Panc1 (cell line): ENCODE results near the gene FBXW11. TPM values are rescaled to one million over a fixed set of nuclear protein-coding genes. Genes with fewer than 3 reads are reported as not detected.

Experiments
- ATAC-seq: fragments of 200-7000 bp; cut with Tn5 transposase; 2 replicates; pipeline ENCODE4 v1.9.1; 2020; ENCODE audit warnings: mild to moderate bottlenecking, moderate library complexity
- BruUV-seq: library from RNA; stranded (reverse); fragments of 400-500 nt; replicated peaks from 2 replicates; lab custom pipeline; 2021; lab: Mats Ljungman, UMichigan
- CTCF ChIA-PET: fragments of 300-600 bp; sonication (Branson Sonifier 250); formaldehyde crosslinking; loops from one replicate; lab custom pipeline; 2022; ENCODE audit warnings: antibody characterized with exemption; lab: Charles Lee
- POLR2A ChIA-PET: fragments of 300-600 bp; sonication (Branson Sonifier 250); formaldehyde crosslinking; loops from one replicate; lab custom pipeline; 2022; ENCODE audit warnings: antibody characterized with exemption; lab: Charles Lee
- DNase-seq: peaks from one replicate; pipeline ENCODE4 v3.0.0-alpha.2; 2010; ENCODE audit warnings: low read depth, low spot score
- H3K27ac ChIP-seq: 2 replicates; pipeline ENCODE4 v1.5.1; 2011; ENCODE audit warnings: mild to moderate bottlenecking, low read length, inconsistent platforms
- H3K27me3 ChIP-seq: fragments of 200-500 bp; sonication (Bioruptor generic); 2 replicates; pipeline ENCODE4 v1.6.0; 2014; ENCODE audit warnings: low read length, inconsistent platforms; ENCODE audit not compliant: control insufficient read depth, insufficient read depth
- H3K36me3 ChIP-seq: fragments of 200-500 bp; sonication (Bioruptor generic); 2 replicates; pipeline ENCODE4 v1.5.1; 2014; ENCODE audit warnings: inconsistent platforms, mild to moderate bottlenecking, low read length, moderate library complexity; ENCODE audit not compliant: control insufficient read depth, insufficient read depth
- H3K4me1 ChIP-seq: 2 replicates; pipeline ENCODE4 v1.5.1; 2011; ENCODE audit warnings: inconsistent platforms, mild to moderate bottlenecking, low read length, moderate library complexity; ENCODE audit not compliant: control insufficient read depth, insufficient read depth
- H3K4me3 ChIP-seq, 2 experiments: 2 replicates each; pipeline ENCODE4 v1.5.1; 2011 to 2012; ENCODE audit warnings: low read depth in 2 of 2, low read length in 2 of 2, mild to moderate bottlenecking in 2 of 2, inconsistent platforms in 1 of 2, moderate library complexity in 1 of 2
- H3K9me3 ChIP-seq: fragments of 200-500 bp; sonication (Bioruptor generic); 2 replicates; pipeline ENCODE4 v1.5.1; 2014; ENCODE audit warnings: low read depth, mild to moderate bottlenecking, inconsistent platforms, low read length, moderate library complexity; ENCODE audit not compliant: control insufficient read depth, insufficient read depth
- CTCF ChIP-seq: fragments of 450-650 bp; IDR thresholded peaks from 2 replicates; pipeline ENCODE4 v1.5.1; 2017; ENCODE audit warnings: mild to moderate bottlenecking
- POLR2AphosphoS5 ChIP-seq: IDR thresholded peaks from 2 replicates; pipeline ENCODE4 v1.6.1; 2012; ENCODE audit warnings: mild to moderate bottlenecking, low read depth, low read length, moderate library complexity
- REST ChIP-seq, 2 experiments: IDR thresholded peaks; 2 replicates each; pipeline ENCODE4 v1.6.1; 2011 to 2012; ENCODE audit warnings: low read depth in 2 of 2, control low read depth in 1 of 2, low read length in 1 of 2, mild to moderate bottlenecking in 1 of 2, moderate library complexity in 1 of 2; ENCODE audit not compliant: insufficient read depth in 1 of 2
- SIN3A ChIP-seq: IDR thresholded peaks from 2 replicates; pipeline ENCODE4 v1.6.1; 2012; ENCODE audit warnings: low read depth, mild to moderate bottlenecking, low read length, moderate library complexity, borderline replicate concordance; ENCODE audit not compliant: insufficient read depth
- TCF7L2 ChIP-seq: IDR thresholded peaks from 2 replicates; pipeline ENCODE4 v1.6.1; 2011; ENCODE audit warnings: mild to moderate bottlenecking, low read depth, low read length, inconsistent platforms
- in situ Hi-C: cut with HindIII; loops from 2 replicates; pipeline ENCODE4 v1.10.0; 2016; ENCODE audit warnings: low sequenced_read_pairs, low pct_unique_long_range_greater_than_20kb
- intact Hi-C: fragments of 100-400 bp; cut with micrococcal nuclease; formaldehyde crosslinking; loops from one replicate; pipeline ENCODE4 v1.10.0; 2022; ENCODE audit not compliant: unreplicated experiment
- total RNA-seq: library from RNA; stranded (reverse); gene quantifications from one replicate; pipeline ENCODE4 v1.2.1, GENCODE V29; 2021; ENCODE audit not compliant: unreplicated experiment

Gene FBXW11
- total RNA-seq, 1 experiment from 2014 or later: 111 TPM

- H3K27ac ChIP-seq: no peak overlapping the region
- in situ Hi-C loops: no loop called here
- CTCF ChIA-PET: no interaction called here
- no peaks in the 10 kb centered on the region; the same call in 1 of the 2 replicates for H3K4me1 ChIP-seq
- BruUV-seq: no TSS peak
- no peak overlapping the region for H3K4me3 ChIP-seq
- H3K9me3 ChIP-seq: no peaks in the 10 kb centered on the region
- intact Hi-C loops: no loop called here
- DNase-seq (no peak), ATAC-seq (no peak)
- no peaks in the 10 kb centered on the region for H3K27me3 ChIP-seq
- TF ChIP-seq TCF7L2 (no peak), REST (IDR thresholded peaks at IDR 0.05; ENCODE audit: insufficient read depth in 1 of 2, low read depth in 2 of 2, low read length in 1 of 2) (no peak), POLR2AphosphoS5 (no peak), CTCF (no peak), SIN3A (no peak)
- H3K36me3 ChIP-seq: peaks cover 6% of the 10 kb centered on the region; the same call in 1 of the 2 replicates
- POLR2A ChIA-PET: no interaction called here
These were observed 106.6 kb downstream of the FBXW11 start for GRCh38 chr5:171899792-171900191.

- POLR2A ChIA-PET: no interaction called here
- intact Hi-C loops: no loop called here
These were observed 107.6 kb downstream of the FBXW11 start for GRCh38 chr5:171898879-171899278.

More at GRCh38 chr5:171898879-171899278, 107.6 kb downstream of the FBXW11 start:
- TF ChIP-seq SIN3A (no peak), CTCF (no peak), TCF7L2 (no peak), POLR2AphosphoS5 (no peak), REST (IDR thresholded peaks at IDR 0.05; ENCODE audit: insufficient read depth in 1 of 2, low read depth in 2 of 2, low read length in 1 of 2) (no peak)
- no peak overlapping the region for H3K27ac ChIP-seq
- H3K4me3 ChIP-seq: no peak overlapping the region
- H3K4me1 ChIP-seq: no peaks in the 10 kb centered on the region; the same call in 1 of the 2 replicates
- no peaks in the 10 kb centered on the region for H3K9me3 ChIP-seq
- in situ Hi-C loops: no loop called here
- CTCF ChIA-PET: interaction anchor here (1.3 kb wide), 1 partner anchor 13 kb away, joined by 3 read pairs; no protein-coding TSS in a partner anchor
- peaks cover 6% of the 10 kb centered on the region; the same call in 1 of the 2 replicates for H3K36me3 ChIP-seq
- no TSS peak for BruUV-seq
- no peak for ATAC-seq
- DNase-seq: no peak
- no peaks in the 10 kb centered on the region for H3K27me3 ChIP-seq
